ENCODE data around the gene DTX3.

DTX3 gene

DNA sequence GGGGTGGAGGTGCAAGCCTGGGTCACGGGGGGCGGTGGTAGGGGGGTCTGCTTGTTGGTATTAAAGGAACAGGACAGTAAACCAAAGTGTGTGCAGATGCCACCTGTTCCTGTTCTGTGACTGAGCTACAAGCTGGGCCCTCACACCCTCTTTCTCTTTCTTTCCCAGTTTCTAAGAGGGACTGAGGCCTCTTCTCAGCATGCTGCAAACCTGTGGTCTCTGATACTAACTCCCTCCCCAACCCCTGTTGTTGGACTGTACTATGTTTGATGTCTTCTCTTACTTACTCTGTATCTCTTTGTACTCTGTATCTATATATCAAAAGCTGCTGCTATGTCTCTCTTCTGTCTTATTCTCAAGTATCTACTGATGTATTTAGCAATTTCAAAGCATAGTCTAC lies 20.6 kb upstream of the DTX3 start:
- no peak for DNase-seq

GRCh38 chr12:57584690-57585089 lies 19.9 kb upstream of the DTX3 start:
- DNase-seq: peak; percentile 67

GRCh38 chr12:57585156-57585555 lies 19.5 kb upstream of the DTX3 start:
- no peak for DNase-seq

- DNase-seq: no peak
Measured at GRCh38 chr12:57586128-57586527, 18.5 kb upstream of the DTX3 start.

- no peak for DNase-seq
Measured at GRCh38 chr12:57586832-57587429, 17.7 kb upstream of the DTX3 start.

GRCh38 chr12:57588951-57589610 lies 15.5 kb upstream of the DTX3 start:
- DNase-seq: peak; percentile 28

GRCh38 chr12:57590479-57590863 lies 14.2 kb upstream of the DTX3 start:
- no peak for DNase-seq

DNA sequence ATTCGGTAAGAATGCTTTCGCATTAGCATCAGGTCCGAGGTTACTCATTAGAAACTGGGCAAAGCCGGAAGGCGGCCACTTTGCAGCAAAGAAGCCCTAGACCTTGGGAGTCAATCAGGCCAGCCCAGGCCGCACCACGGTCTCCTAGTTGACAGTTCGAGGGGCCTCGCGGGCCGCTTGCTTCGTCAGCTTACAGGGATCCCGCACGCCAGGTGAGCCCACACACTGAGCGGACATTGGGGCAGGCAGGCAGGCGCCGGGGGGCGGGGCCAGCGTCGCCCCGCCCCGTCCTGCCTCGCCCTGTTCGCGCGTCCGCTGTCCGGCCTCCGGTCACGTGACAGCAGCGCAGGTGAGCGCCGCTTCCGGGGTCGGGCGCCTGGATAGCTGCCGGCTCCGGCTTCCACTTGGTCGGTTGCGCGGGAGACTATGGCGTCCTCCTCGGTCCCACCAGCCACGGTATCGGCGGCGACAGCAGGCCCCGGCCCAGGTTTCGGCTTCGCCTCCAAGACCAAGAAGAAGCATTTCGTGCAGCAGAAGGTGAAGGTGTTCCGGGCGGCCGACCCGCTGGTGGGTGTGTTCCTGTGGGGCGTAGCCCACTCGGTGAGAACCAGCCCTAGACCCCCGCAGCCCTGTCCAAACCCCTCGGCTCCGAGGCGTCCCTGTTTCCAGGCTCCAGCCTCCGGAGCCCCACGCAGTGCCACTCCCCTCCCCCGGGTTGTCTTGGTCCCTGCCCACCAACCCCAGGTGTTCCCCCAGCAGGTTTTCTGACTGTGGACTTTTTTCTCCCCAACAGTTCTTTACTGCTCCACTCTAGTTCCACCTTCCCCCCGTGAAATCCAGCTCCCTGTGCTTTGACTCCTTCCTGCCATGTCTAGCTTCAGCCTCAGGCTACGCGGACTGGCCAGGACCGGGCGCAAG lies 13.5 kb upstream of the DTX3 start, which contains the start of gene PIP4K2C:
PIP4K2C (plus strand) TSS at position 329 of the 918 bp plus-strand sequence; CDS start at position 427, 98 bp downstream.
- DNase-seq: peak; percentile 67

DNA sequence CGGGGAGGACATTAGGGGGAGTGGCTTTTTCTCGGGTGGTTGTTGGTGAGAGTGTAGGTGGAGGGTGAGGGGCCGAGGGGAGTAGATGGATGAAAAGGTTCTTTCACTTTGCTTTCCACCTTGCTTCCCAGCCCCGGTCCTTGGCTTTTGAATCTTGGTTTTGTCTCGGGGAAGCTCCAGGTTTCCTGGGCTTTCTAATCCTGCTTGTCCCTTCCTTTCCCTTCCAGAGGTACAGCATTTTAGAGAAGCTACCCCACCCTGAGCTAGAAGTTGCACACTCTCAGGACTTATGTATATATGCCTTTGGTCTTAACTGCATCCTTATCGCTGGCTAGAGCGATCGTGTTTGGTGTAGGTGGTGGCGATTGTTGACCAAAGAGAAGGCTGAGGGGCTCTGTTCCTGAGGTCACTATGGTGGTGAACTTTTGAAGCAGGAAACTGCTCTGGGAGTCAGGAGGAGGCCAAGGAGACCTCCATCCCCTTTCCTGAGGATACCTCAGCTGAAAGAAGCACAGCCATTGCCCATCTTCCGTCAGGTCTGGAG lies 12.8 kb upstream of the DTX3 start:
- no peak for DNase-seq

DNA sequence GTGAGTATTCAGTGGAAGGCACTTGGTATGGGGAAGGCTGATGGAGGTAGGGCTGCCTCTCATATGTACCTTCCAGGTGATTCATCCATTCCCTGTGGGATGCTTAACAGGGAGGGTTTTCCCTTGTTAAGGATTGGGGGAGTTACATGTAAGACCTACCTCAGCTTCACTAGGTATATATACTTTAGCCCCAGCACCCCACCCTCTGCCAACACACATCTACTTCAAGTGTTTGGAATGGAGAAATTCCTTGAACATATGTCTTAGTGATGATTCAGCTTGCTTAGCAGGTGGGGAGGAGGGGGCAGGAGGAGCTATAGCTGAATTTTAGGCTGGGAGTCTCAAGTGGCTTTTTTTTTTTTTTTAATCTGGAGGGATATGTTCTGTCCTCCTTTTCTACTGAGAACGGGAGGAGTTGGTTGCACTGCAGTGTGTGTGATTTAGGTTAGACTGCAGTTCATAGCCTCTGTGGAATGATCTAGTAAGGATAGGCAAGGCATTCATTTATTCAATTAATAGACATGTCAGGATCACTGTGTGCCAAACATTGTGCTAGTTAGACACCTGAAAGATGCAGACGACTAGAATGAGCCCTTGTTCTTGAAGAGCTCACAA lies 12.0 kb upstream of the DTX3 start:
- DNase-seq: no peak

- no peak for DNase-seq
Measured at GRCh38 chr12:57593187-57593586, 11.4 kb upstream of the DTX3 start.

DNA sequence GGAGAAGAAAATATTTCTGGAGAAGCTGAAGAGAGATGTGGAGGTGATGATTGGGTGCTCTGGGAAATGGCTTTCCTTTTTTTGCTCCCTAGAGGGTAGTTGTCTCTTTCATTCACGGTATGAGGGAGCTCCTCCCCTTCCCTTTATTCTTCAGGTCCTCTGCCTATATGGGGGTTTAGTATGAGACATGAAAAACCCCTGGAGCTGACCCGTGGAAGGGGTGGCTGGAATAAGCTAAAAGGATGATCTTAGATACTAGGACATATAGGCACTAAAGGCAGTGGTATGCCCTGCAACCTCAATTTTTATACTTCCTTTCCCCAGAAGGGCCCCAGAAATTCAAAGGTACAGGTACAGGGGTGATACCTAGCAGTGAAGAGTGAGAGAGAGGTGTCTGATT lies 4.2 kb upstream of the DTX3 start:
- no peak for DNase-seq

DNA sequence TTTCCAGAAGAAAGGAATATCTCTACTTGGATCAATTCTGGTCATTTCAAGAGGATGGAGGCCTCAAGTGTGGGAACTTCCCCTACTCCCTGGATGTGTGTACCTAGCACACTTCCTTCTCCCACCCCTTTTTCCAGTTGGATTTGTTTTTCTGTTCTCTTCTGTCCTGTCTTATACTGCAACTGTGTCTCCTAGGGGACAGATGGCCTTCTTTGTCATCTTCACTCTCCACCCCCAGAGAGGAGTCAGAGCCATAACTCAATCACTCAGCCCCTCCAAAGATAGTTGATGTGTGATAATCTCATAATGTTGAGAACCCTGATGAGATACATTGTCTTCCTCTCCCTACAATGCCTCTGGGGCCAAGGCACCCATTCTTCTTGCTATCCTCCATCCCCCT lies 2.1 kb upstream of the DTX3 start:
- DNase-seq: no peak

DNA sequence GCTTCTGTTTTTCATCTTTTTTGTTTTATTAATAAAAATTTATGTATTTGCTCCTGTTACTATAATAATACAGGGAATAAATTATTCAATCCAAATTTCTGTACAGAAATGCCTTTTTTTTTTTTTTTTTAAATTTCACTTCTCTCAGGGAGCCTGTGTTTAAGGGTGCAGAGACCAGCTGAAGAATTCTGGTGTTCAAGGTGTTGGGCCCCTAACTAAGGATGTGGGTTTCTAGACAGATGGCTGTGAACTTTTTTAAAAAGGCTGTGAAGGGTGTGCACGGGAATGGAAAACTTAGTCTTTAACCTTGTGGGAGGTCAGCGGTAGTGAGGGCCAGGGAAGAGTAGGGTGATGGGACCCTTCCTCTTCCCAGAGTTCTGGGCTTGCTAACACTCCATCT lies 1.3 kb upstream of the DTX3 start:
- no peak for DNase-seq

GRCh38 chr12:57603815-57604453 lies 690 bp upstream of the DTX3 start:
- no peak for DNase-seq

DNA sequence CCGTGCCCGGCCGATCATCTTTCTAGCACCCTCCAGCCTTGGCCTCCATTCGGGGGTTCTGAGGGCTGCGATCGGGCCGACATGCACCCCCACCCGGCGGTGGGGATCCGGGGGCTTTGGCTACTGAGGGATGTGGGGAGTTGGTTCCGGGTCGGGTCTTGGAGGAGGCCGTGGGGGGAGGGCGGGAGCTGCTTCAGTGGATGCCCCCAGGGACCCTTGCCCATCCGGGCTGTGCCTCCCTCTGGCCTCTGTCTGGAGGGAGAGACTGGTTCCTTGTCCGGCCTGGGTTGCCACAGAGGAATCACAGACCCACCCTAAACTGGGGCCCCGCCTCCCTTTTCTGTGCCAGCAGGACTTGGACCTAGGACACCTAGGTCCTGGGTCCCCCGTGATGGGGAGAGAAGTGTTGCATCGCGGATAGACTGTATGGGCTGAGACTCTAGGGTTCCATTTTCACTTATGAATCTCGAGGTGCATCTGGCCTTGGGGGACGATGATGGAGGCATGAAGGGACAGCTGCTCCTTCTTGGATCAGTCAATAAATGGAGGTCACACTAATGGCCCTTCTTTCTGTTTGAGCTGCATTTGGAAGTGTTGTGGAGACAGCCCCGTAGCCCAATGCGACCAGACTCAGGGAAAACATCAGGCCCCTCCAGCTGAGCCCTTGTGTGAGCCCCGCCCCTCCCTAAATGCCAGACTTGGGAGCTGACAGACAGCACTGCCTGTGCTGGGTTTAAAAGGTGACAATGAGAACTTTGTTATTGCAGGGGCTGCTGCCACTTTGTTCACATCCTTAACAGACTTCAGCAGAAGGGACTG lies 577 bp downstream of the DTX3 start:
- no peak for DNase-seq

GRCh38 chr12:57605811-57606311 lies 1.2 kb downstream of the DTX3 start:
- no peak for DNase-seq

- DNase-seq: no peak
Measured at GRCh38 chr12:57606399-57606798, 1.8 kb downstream of the DTX3 start.

- no peak for DNase-seq
Measured at GRCh38 chr12:57606821-57607220, 2.2 kb downstream of the DTX3 start.

- DNase-seq: no peak
Measured at GRCh38 chr12:57607958-57608663, 3.5 kb downstream of the DTX3 start.

All from MV-4-11 (cell line).